GM23338 (cell line): ENCODE measurements around the gene ERC2. TPM values are rescaled to one million over a fixed set of nuclear protein-coding genes. Genes with fewer than 3 reads are reported as not detected.

Experiments used
- ATAC-seq: fragments of 200-7000 bp; cut with Tn5 transposase; 3 replicates; pipeline ENCODE4 v1.9.1; 2020
- DNase-seq: peaks from one replicate; pipeline ENCODE4 v3.0.0-alpha.2; 2015; ENCODE audit warnings: low spot score
- H2AFZ ChIP-seq: fragments of 200-600 bp; sonication (generic); 2 replicates; pipeline ENCODE4 v1.8.0; 2016; ENCODE audit warnings: antibody characterized with exemption, mild to moderate bottlenecking, moderate library complexity
- H3F3A ChIP-seq: fragments of 200-600 bp; sonication (generic); replicated peaks from 2 replicates; pipeline ENCODE4 v1.8.0; 2017; ENCODE audit warnings: antibody characterized with exemption, mixed run types, low read depth
- H3K27ac ChIP-seq: fragments of 200-600 bp; sonication (generic); 2 replicates; pipeline ENCODE4 v1.6.1; 2016; ENCODE audit warnings: low read depth
- H3K27me3 ChIP-seq: fragments of 200-600 bp; sonication (generic); 2 replicates; pipeline ENCODE4 v1.8.0; 2016; ENCODE audit warnings: mild to moderate bottlenecking, mixed run types, moderate library complexity; ENCODE audit not compliant: insufficient read depth
- H3K36me3 ChIP-seq: fragments of 200-600 bp; sonication (generic); 2 replicates; pipeline ENCODE4 v1.8.0; 2016; ENCODE audit warnings: mild to moderate bottlenecking; ENCODE audit not compliant: insufficient read depth
- H3K4me1 ChIP-seq: fragments of 200-600 bp; sonication (generic); 2 replicates; pipeline ENCODE4 v1.8.0; 2016; ENCODE audit warnings: mild to moderate bottlenecking, moderate library complexity; ENCODE audit not compliant: insufficient read depth
- H3K4me2 ChIP-seq: fragments of 200-600 bp; sonication (generic); 2 replicates; pipeline ENCODE4 v1.7.1; 2017; ENCODE audit warnings: mixed run types
- H3K4me3 ChIP-seq: fragments of 200-600 bp; sonication (generic); 2 replicates; pipeline ENCODE4 v1.6.1; 2016; ENCODE audit warnings: mixed run types
- H3K79me2 ChIP-seq: fragments of 200-600 bp; sonication (generic); replicated peaks from 2 replicates; pipeline ENCODE4 v1.8.0; 2017; ENCODE audit warnings: mild to moderate bottlenecking; ENCODE audit not compliant: insufficient read depth
- H3K9me2 ChIP-seq: fragments of 200-600 bp; sonication (generic); 2 replicates; pipeline ENCODE4 v1.8.0; 2017; ENCODE audit not compliant: insufficient read depth
- H4K20me1 ChIP-seq: fragments of 200-600 bp; sonication (generic); replicated peaks from 2 replicates; pipeline ENCODE4 v1.8.0; 2017; ENCODE audit warnings: mild to moderate bottlenecking; ENCODE audit not compliant: insufficient read depth
- H3K27ac Mint-ChIP-seq: 2 replicates; pipeline ENCODE4 v1.8.0; 2020; ENCODE audit warnings: inconsistent platforms, mild to moderate bottlenecking, moderate library complexity, mixed read lengths
- H3K27me3 Mint-ChIP-seq: 3 replicates; pipeline ENCODE4 v1.8.0; 2022; ENCODE audit warnings: low read depth, mild to moderate bottlenecking, moderate library complexity, mixed read lengths, inconsistent platforms; ENCODE audit not compliant: insufficient read depth, poor library complexity
- H3K36me3 Mint-ChIP-seq: 3 replicates; pipeline ENCODE4 v1.8.0; 2021; ENCODE audit warnings: low read depth, mild to moderate bottlenecking, inconsistent platforms, moderate library complexity, mixed read lengths
- H3K4me1 Mint-ChIP-seq: 3 replicates; pipeline ENCODE4 v1.8.0; 2020; ENCODE audit warnings: mild to moderate bottlenecking, inconsistent platforms, mixed read lengths
- H3K4me3 Mint-ChIP-seq: 3 replicates; pipeline ENCODE4 v1.8.0; 2021; ENCODE audit warnings: moderate library complexity, mild to moderate bottlenecking, inconsistent platforms, mixed read lengths
- H3K9me3 Mint-ChIP-seq: 3 replicates; pipeline ENCODE4 v1.8.0; 2020; ENCODE audit warnings: moderate library complexity, mild to moderate bottlenecking, inconsistent platforms, mixed read lengths
- CREB1 ChIP-seq: fragments of 250-450 bp; sonication (Bioruptor Pico); IDR thresholded peaks from 2 replicates; pipeline ENCODE4 v1.5.0; 2020; ENCODE audit warnings: low read depth, mild to moderate bottlenecking, moderate library complexity
- CTCF ChIP-seq, 2 experiments: fragments of 200-600 bp in 1 of 2; sonication (generic) in 1 of 2; conservative IDR thresholded peaks; 2 replicates each; pipeline versions ENCODE4 v1.5.1 to v1.6.1; 2016 to 2017; ENCODE audit warnings: antibody characterized with exemption in 2 of 2, low read depth in 2 of 2, mild to moderate bottlenecking in 2 of 2, moderate library complexity in 1 of 2
- ETS1 ChIP-seq: IDR thresholded peaks from 2 replicates; pipeline ENCODE4 v1.6.1; 2016; ENCODE audit warnings: antibody characterized with exemption
- EZH2 ChIP-seq: fragments of 200-600 bp; sonication (generic); IDR thresholded peaks from one replicate; pipeline ENCODE4 v1.8.0; 2017; ENCODE audit warnings: antibody characterized with exemption, mild to moderate bottlenecking, low read depth; ENCODE audit not compliant: unreplicated experiment
- EZH2phosphoT487 ChIP-seq: fragments of 200-600 bp; sonication (generic); IDR thresholded peaks from one replicate; pipeline ENCODE4 v1.8.1; 2018; ENCODE audit warnings: antibody characterized with exemption; ENCODE audit not compliant: unreplicated experiment
- JUNB ChIP-seq: IDR thresholded peaks from one replicate; pipeline ENCODE4 v1.6.1; 2016; ENCODE audit warnings: antibody characterized with exemption; ENCODE audit not compliant: unreplicated experiment
- NANOG ChIP-seq: IDR thresholded peaks from 2 replicates; pipeline ENCODE4 v1.6.1; 2016; ENCODE audit warnings: antibody characterized with exemption, borderline replicate concordance
- POLR2AphosphoS5 ChIP-seq: IDR thresholded peaks from 2 replicates; pipeline ENCODE4 v1.6.1; 2016; ENCODE audit warnings: antibody characterized with exemption, low read depth
- REST ChIP-seq: IDR thresholded peaks from one replicate; pipeline ENCODE4 v1.6.1; 2018; ENCODE audit warnings: antibody characterized with exemption; ENCODE audit not compliant: unreplicated experiment
- STAT1 ChIP-seq: IDR thresholded peaks from one replicate; pipeline ENCODE4 v1.6.1; 2016; ENCODE audit warnings: antibody characterized with exemption; ENCODE audit not compliant: unreplicated experiment
- ZNF114 ChIP-seq: fragments of 250-450 bp; sonication (Bioruptor Pico); IDR thresholded peaks from 2 replicates; pipeline ENCODE4 v1.5.0; 2020; ENCODE audit warnings: mild to moderate bottlenecking, moderate library complexity
- ZNF331 ChIP-seq: fragments of 250-450 bp; sonication (Bioruptor Pico); IDR thresholded peaks from 2 replicates; pipeline ENCODE4 v1.5.0; 2020; ENCODE audit warnings: low read depth, mild to moderate bottlenecking, moderate library complexity
- ZNF462 ChIP-seq: fragments of 250-450 bp; sonication (Bioruptor Pico); IDR thresholded peaks from 2 replicates; pipeline ENCODE4 v1.5.0; 2020; ENCODE audit warnings: mild to moderate bottlenecking, moderate library complexity
- polyA plus RNA-seq: library from polyadenylated mRNA; unstranded; fragments of >200 nt; fragmentation: Nextera tagmentation; extraction: Ambion mirVana; gene quantifications from 2 replicates; pipeline ENCODE4 v1.2.1, GENCODE V29; 2016
- total RNA-seq: library from RNA; depleted of rRNA; stranded (reverse); fragments of >200 nt; shearing (Covaris generic); gene quantifications from 2 replicates; pipeline ENCODE4 v1.2.3, GENCODE V29; 2014

Gene ERC2
- total and polyA plus RNA-seq, 2 experiments from 2014 or later = 11.8 to 13.7 TPM

- TF ChIP-seq ZNF331 (CRISPR knock-in tag) (no peak), ZNF114 (no peak), EZH2phosphoT487 (no peak), POLR2AphosphoS5 (no peak)
These were observed 191.0 kb downstream of the ERC2 start (continued) for GRCh38 chr3:56277236-56277635.

- no peak for TF ChIP-seq ETS1
- no peak for TF ChIP-seq CREB1 (CRISPR knock-in tag)
- TF ChIP-seq REST = no peak
- TF ChIP-seq EZH2 = no peak
- no peak for TF ChIP-seq ZNF114
- TF ChIP-seq EZH2phosphoT487 = no peak
- no peak for TF ChIP-seq POLR2AphosphoS5
- TF ChIP-seq ZNF331 (CRISPR knock-in tag) = no peak
- no peak for TF ChIP-seq CTCF (conservative IDR thresholded peaks at IDR 0.05; ENCODE audit: low read depth in 2 of 2)
- TF ChIP-seq JUNB = no peak
- no peak for TF ChIP-seq NANOG
- TF ChIP-seq ZNF462 = no peak
- TF ChIP-seq STAT1 = no peak
- no peaks in the 10 kb centered on the region for H3K27me3 ChIP-seq
These were observed 193.1 kb downstream of the ERC2 start for GRCh38 chr3:56275120-56275519.

More at GRCh38 chr3:56275120-56275519, 193.1 kb downstream of the ERC2 start:
- DNase-seq (no peak), ATAC-seq (no peak)
- Histone ChIP-seq H3F3A (no peaks in the 10 kb centered on the region), H3K27ac (no peak overlapping the region), H3K4me2 (no peak overlapping the region), H3K9me2 (peaks cover 5% of the 10 kb centered on the region; the same call in 1 of the 2 replicates), H3K36me3 (no peaks in the 10 kb centered on the region), H2AFZ (no peak overlapping the region), H3K4me3 (no peak overlapping the region), H3K4me1 (peaks cover 8% of the 10 kb centered on the region; the same call in 1 of the 2 replicates), H3K79me2 (no peaks in the 10 kb centered on the region), H4K20me1 (no peaks in the 10 kb centered on the region)
- Mint-ChIP-seq H3K4me3 (no peak overlapping the region), H3K9me3 (peaks cover 10% of the 10 kb centered on the region; the same call in 2 of the 3 replicates), H3K36me3 (peaks cover 21% of the 10 kb centered on the region), H3K27me3 (peaks cover 3% of the 10 kb centered on the region), H3K27ac (no peak overlapping the region), H3K4me1 (peaks cover 14% of the 10 kb centered on the region)
